ENCODE measurements around the gene FNDC3A.

DNA sequence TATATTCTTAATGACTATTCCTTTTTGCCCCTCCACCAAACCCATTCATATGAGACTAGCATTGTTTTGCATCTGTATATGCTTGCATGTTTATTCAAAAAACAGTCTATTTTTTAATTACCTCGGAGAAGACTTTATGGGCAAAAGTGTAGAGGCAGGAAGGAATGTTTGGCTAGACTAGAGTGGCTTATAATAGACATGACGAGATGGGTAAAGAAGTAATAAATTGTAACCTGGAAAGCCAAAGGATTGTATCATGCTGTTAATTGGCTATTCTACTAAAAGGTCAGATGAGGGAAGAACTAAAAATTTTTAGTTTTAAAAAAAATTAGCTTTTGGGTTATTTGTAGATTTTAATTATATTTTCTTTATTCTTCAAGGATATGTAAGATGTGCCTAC is 91.1 kb downstream of the FNDC3A start:
- TF ChIP-seq, protein P1, sequence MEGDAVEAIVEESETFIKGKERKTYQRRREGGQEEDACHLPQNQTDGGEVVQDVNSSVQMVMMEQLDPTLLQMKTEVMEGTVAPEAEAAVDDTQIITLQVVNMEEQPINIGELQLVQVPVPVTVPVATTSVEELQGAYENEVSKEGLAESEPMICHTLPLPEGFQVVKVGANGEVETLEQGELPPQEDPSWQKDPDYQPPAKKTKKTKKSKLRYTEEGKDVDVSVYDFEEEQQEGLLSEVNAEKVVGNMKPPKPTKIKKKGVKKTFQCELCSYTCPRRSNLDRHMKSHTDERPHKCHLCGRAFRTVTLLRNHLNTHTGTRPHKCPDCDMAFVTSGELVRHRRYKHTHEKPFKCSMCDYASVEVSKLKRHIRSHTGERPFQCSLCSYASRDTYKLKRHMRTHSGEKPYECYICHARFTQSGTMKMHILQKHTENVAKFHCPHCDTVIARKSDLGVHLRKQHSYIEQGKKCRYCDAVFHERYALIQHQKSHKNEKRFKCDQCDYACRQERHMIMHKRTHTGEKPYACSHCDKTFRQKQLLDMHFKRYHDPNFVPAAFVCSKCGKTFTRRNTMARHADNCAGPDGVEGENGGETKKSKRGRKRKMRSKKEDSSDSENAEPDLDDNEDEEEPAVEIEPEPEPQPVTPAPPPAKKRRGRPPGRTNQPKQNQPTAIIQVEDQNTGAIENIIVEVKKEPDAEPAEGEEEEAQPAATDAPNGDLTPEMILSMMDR (IDR thresholded peaks at IDR 0.05) = no peak
- TF ChIP-seq POLR2A (IDR thresholded peaks at IDR 0.05) = no peak
